A549 (cell line): Measurements from ENCODE around the gene CPTP.

Experiments used
- BHLHE40 ChIP-seq: IDR thresholded peaks from 2 replicates; pipeline ENCODE4 v1.6.1; 2012; ENCODE audit warnings: low read depth, low read length, inconsistent platforms
- CHD4 ChIP-seq: fragments of 200-600 bp; sonication (generic); IDR thresholded peaks from 2 replicates; pipeline ENCODE4 v1.6.1; 2016; ENCODE audit warnings: antibody characterized with exemption, mild to moderate bottlenecking, borderline replicate concordance
- CTCF ChIP-seq: fragments of >200 bp; sonication (Bioruptor Twin); formaldehyde crosslinking; IDR thresholded peaks from 3 replicates; pipeline ENCODE4 v1.5.1; 2016
- EHF ChIP-seq: fragments of 250-450 bp; sonication (Bioruptor Pico); IDR thresholded peaks from 2 replicates; pipeline ENCODE4 v1.5.0; 2020; ENCODE audit warnings: mild to moderate bottlenecking
- EP300 ChIP-seq, 2 experiments: fragments of >200 bp; sonication (Bioruptor Twin); formaldehyde crosslinking; IDR thresholded peaks; 2 replicates in 1 of 2; 3 replicates in 1 of 2; pipeline ENCODE4 v1.6.1; 2016 to 2017
- KDM5A ChIP-seq: fragments of 200-600 bp; sonication (generic); IDR thresholded peaks from 2 replicates; pipeline ENCODE4 v1.6.1; 2016; ENCODE audit warnings: antibody characterized with exemption, mild to moderate bottlenecking
- MAX ChIP-seq: IDR thresholded peaks from 2 replicates; pipeline ENCODE4 v1.6.1; 2012
- MYC ChIP-seq: IDR thresholded peaks from 2 replicates; pipeline ENCODE4 v1.6.1; 2012; ENCODE audit warnings: mild to moderate bottlenecking, inconsistent platforms, low read length, improper control_type of control experiment, borderline replicate concordance
- NR3C1 ChIP-seq: fragments of >200 bp; sonication (Bioruptor Twin); formaldehyde crosslinking; IDR thresholded peaks from 3 replicates; pipeline ENCODE4 v1.6.1; 2017
- POLR2A ChIP-seq: IDR thresholded peaks from 2 replicates; pipeline ENCODE4 v1.6.1; 2012; ENCODE audit warnings: mild to moderate bottlenecking, low read length
- SREBF2 ChIP-seq: fragments of 450-650 bp; IDR thresholded peaks from 2 replicates; pipeline ENCODE4 v1.6.1; 2014; ENCODE audit warnings: mild to moderate bottlenecking, moderate library complexity
- TF ChIP-seq, protein P1 (sequence below): fragments of 450-650 bp; IDR thresholded peaks from 2 replicates; pipeline ENCODE4 v1.6.1; 2014; ENCODE audit warnings: antibody characterized with exemption
- TF ChIP-seq, protein P2 (sequence below): fragments of 200-600 bp; sonication (generic); IDR thresholded peaks from 2 replicates; pipeline ENCODE4 v1.6.1; 2016; ENCODE audit warnings: antibody characterized with exemption, mild to moderate bottlenecking, moderate library complexity
- TF ChIP-seq, protein P3 (sequence below): fragments of 150-350 bp; IDR thresholded peaks from 2 replicates; pipeline ENCODE4 v1.6.1; 2014; ENCODE audit warnings: low read depth, mild to moderate bottlenecking, low read length

DNA sequence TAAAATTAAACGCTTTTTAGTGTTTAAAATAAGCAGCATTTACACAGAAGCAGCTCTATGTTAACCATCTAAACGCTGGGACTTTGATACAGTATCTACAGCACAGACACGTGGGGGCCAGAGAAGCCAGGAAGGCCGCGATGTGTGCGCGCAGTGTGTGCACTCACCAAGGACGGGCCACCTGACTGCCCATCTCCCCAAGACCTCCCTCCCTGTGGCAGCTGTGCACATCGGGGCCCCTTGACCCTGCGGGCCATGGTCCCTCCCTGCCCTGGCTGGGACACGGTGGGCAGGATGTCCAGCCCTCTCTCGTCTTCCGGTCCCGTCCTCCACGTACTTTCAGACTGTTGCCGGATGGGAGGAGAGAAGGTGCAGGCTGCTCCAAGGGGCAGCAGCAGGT is 10.7 kb downstream of the CPTP start:
- TF ChIP-seq CTCF (no peak), BHLHE40 (no peak), EHF (CRISPR knock-in tag) (no peak), NR3C1 (no peak), CHD4 (no peak), POLR2A (no peak), MAX (no peak), EP300 (IDR thresholded peaks at IDR 0.05) (no peak), MYC (no peak), SREBF2 (no peak), KDM5A (no peak)
- TF ChIP-seq, protein P1, sequence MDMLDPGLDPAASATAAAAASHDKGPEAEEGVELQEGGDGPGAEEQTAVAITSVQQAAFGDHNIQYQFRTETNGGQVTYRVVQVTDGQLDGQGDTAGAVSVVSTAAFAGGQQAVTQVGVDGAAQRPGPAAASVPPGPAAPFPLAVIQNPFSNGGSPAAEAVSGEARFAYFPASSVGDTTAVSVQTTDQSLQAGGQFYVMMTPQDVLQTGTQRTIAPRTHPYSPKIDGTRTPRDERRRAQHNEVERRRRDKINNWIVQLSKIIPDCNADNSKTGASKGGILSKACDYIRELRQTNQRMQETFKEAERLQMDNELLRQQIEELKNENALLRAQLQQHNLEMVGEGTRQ, result no peak
- TF ChIP-seq, protein P2, sequence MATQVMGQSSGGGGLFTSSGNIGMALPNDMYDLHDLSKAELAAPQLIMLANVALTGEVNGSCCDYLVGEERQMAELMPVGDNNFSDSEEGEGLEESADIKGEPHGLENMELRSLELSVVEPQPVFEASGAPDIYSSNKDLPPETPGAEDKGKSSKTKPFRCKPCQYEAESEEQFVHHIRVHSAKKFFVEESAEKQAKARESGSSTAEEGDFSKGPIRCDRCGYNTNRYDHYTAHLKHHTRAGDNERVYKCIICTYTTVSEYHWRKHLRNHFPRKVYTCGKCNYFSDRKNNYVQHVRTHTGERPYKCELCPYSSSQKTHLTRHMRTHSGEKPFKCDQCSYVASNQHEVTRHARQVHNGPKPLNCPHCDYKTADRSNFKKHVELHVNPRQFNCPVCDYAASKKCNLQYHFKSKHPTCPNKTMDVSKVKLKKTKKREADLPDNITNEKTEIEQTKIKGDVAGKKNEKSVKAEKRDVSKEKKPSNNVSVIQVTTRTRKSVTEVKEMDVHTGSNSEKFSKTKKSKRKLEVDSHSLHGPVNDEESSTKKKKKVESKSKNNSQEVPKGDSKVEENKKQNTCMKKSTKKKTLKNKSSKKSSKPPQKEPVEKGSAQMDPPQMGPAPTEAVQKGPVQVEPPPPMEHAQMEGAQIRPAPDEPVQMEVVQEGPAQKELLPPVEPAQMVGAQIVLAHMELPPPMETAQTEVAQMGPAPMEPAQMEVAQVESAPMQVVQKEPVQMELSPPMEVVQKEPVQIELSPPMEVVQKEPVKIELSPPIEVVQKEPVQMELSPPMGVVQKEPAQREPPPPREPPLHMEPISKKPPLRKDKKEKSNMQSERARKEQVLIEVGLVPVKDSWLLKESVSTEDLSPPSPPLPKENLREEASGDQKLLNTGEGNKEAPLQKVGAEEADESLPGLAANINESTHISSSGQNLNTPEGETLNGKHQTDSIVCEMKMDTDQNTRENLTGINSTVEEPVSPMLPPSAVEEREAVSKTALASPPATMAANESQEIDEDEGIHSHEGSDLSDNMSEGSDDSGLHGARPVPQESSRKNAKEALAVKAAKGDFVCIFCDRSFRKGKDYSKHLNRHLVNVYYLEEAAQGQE, result no peak
- TF ChIP-seq, protein P3, sequence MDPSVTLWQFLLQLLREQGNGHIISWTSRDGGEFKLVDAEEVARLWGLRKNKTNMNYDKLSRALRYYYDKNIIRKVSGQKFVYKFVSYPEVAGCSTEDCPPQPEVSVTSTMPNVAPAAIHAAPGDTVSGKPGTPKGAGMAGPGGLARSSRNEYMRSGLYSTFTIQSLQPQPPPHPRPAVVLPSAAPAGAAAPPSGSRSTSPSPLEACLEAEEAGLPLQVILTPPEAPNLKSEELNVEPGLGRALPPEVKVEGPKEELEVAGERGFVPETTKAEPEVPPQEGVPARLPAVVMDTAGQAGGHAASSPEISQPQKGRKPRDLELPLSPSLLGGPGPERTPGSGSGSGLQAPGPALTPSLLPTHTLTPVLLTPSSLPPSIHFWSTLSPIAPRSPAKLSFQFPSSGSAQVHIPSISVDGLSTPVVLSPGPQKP, result no peak
